GM19043 (cell line): ENCODE data around the gene TM7SF2.

Source experiments
- ATAC-seq: cut with Tn5 transposase; IDR thresholded peaks from one replicate; pipeline ENCODE4 v1.9.1; 2021; ENCODE audit warnings: low read depth; ENCODE audit not compliant: unreplicated experiment

Gene TM7SF2

DNA sequence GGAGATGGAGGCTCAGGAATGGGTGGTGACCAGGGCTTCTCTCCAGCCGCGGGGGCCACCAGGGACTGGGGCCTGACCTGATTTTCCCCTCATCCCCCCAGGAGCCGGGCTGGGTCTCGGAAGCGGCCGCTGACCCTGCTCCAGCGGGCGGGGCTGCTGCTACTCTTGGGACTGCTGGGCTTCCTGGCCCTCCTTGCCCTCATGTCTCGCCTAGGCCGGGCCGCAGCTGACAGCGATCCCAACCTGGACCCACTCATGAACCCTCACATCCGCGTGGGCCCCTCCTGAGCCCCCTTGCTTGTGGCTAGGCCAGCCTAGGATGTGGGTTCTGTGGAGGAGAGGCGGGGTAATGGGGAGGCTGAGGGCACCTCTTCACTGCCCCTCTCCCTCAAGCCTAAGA lies 23.8 kb upstream of the TM7SF2 start:
- ATAC-seq, result no peak

GRCh38 chr11:65089621-65090020 lies 22.1 kb upstream of the TM7SF2 start:
- ATAC-seq, result no peak

- ATAC-seq, result no peak
Measured at GRCh38 chr11:65090628-65091027, 21.0 kb upstream of the TM7SF2 start.

- no peak for ATAC-seq
Measured at GRCh38 chr11:65095427-65095826, 16.2 kb upstream of the TM7SF2 start.

GRCh38 chr11:65095974-65096806 lies 15.5 kb upstream of the TM7SF2 start, which contains the start of gene VPS51:
Gene VPS51 (plus strand): TSS chr11:65096214. CDS start chr11:65096251, 37 bp downstream.
- no peak for ATAC-seq

DNA sequence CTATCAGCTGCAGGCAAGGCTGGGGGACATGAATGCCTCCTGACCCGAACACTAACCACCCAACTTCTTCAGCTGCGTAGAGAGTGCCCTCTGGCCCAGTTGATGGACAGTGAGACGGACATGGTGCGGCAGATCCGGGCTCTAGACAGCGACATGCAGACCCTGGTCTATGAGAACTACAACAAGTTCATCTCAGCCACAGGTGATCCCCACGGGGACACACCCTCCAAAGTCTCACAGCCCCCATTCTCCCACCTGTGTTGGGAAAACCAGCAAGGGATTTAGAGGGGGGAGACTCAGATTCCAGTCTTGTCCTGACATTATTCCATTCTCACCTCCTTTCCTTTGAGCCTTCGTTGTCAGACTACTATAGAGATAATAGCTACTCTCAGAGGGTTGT lies 14.7 kb upstream of the TM7SF2 start:
- no peak for ATAC-seq

GRCh38 chr11:65100674-65101350 lies 10.9 kb upstream of the TM7SF2 start:
- ATAC-seq, result no peak

DNA sequence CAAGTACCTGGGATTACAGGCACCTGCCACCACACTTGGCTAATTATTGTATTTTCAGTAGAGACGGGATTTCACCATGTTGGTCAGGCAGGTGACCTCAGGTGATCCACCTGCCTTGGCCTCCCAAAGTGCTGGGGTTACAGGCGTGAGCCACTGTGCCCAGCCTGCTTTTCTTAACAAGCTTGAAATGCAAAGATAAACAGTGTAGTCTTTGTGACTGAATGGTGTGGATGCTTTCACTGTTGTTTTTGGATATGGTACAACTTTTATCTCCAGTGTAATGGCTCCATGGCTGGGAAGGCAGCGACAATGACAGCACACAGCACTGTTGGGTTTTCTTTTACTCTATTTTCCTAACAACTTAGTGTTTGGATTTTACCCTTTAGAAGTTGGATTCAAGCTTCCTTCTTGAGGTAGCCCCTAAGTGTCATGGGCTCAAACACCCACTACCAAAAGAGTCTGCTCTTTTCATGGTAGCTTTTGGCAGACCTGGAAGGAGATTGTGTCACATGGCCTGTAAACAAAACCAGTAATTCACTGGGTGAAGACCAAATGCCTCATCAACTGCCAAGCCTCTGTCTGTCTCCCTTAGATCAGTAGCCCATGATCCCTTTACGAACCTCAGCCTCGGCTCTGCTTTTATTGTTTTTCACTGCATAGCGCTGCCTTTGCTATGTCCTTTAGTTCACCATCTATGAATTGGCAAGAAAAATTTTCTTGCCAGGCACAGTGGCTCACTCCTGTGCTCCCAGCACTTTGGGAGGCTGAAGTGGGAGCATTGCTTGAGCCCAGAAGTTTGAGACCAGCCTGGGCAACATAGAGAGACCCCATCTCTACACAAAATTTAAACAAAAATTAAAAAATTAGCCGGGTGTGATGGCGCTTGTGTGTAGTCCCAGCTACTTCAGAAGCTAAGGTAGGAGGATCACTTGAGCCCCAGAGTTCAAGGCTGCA lies 9.3 kb upstream of the TM7SF2 start:
- ATAC-seq, result no peak

GRCh38 chr11:65103476-65103875 lies 8.2 kb upstream of the TM7SF2 start:
- no peak for ATAC-seq

GRCh38 chr11:65104628-65105027 lies 7.0 kb upstream of the TM7SF2 start:
- ATAC-seq, result no peak

GRCh38 chr11:65107078-65107477 lies 4.6 kb upstream of the TM7SF2 start:
- no peak for ATAC-seq

DNA sequence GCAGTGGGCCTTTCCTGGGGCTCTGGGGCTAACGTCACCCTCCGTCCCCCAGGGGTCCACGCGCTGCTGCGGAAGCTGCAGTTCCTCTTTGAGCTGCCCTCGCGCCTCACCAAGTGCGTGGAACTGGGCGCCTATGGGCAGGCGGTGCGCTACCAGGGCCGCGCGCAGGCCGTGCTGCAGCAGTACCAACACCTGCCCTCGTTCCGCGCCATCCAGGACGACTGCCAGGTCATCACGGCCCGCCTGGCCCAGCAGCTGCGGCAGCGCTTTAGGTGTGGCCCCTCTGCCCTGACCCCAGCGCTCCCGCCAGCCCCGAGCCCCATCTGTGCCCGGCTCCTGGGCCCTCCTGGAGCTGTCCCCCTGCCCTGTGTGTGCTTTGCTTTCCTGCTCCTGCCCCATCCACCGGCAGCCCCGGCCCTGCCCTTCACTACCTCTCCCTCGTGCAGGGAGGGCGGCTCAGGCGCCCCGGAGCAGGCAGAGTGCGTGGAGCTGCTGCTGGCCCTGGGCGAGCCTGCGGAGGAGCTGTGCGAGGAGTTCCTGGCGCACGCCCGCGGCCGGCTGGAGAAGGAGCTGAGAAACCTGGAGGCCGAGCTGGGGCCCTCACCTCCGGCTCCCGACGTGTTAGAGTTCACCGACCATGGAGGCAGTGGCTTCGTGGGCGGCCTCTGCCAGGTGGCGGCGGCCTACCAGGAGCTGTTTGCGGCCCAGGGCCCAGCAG lies 3.8 kb upstream of the TM7SF2 start:
- no peak for ATAC-seq

DNA sequence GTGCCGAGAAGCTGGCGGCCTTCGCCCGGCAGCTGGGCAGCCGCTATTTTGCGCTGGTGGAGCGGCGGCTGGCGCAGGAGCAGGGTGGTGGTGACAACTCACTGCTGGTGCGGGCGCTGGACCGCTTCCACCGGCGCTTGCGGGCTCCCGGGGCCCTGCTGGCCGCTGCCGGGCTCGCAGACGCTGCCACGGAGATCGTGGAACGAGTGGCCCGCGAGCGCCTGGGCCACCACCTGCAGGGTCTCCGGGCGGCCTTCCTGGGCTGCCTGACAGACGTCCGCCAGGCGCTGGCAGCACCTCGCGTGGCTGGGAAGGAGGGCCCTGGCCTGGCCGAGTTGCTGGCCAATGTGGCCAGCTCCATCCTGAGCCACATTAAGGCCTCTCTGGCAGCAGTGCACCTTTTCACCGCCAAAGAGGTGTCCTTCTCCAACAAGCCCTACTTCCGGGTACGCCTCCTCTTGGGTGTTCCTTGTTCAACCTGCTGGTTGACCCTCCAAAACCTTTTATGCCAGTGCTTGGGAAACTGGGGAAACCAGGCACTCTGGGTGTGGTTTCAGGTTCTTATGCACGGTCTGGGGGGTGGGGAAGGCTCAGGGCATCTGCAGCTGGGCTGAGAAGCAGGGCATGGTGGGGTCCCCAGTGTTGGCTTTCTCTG lies 3.1 kb upstream of the TM7SF2 start:
- ATAC-seq, result no peak

DNA sequence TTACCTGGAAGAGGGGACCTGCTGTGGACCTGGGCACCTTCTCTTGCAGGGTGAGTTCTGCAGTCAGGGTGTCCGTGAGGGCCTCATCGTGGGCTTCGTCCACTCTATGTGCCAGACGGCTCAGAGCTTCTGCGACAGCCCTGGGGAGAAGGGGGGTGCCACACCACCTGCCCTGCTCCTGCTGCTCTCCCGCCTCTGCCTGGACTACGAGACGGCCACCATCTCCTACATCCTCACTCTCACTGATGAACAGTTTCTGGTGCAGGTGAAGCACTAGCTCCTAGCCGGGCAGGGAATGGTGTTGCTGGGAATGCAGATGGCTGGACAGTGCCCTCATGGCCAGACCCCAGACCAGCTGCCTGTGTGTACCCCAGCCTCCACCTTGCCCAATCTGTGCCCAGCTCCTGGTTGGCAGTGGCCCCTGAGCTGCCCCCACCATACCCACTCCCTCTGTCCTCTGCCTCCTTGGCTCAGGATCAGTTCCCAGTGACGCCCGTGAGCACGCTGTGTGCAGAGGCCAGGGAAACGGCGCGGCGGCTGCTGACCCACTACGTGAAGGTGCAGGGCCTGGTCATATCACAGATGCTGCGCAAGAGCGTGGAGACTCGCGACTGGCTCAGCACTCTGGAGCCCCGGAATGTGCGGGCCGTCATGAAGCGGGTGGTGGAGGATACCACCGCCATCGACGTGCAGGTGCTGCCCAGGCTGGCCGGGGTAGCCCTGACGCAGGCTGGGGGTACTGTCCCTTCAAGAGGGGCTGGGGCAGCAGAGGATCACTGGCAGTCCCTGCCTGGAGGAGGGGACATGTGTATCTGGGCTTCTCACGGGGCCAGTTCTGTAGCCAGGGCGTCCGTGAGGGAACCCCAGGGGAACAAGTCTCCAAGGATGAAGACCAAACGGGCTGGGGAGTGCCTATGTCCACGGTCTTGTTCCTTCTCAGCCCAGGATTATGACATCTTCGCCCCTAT lies 2.2 kb upstream of the TM7SF2 start:
- ATAC-seq, result no peak

- ATAC-seq, result no peak
Measured at GRCh38 chr11:65110354-65110861, 1.3 kb upstream of the TM7SF2 start.

- no peak for ATAC-seq
Measured at GRCh38 chr11:65111159-65111743, 421 bp upstream of the TM7SF2 start.

DNA sequence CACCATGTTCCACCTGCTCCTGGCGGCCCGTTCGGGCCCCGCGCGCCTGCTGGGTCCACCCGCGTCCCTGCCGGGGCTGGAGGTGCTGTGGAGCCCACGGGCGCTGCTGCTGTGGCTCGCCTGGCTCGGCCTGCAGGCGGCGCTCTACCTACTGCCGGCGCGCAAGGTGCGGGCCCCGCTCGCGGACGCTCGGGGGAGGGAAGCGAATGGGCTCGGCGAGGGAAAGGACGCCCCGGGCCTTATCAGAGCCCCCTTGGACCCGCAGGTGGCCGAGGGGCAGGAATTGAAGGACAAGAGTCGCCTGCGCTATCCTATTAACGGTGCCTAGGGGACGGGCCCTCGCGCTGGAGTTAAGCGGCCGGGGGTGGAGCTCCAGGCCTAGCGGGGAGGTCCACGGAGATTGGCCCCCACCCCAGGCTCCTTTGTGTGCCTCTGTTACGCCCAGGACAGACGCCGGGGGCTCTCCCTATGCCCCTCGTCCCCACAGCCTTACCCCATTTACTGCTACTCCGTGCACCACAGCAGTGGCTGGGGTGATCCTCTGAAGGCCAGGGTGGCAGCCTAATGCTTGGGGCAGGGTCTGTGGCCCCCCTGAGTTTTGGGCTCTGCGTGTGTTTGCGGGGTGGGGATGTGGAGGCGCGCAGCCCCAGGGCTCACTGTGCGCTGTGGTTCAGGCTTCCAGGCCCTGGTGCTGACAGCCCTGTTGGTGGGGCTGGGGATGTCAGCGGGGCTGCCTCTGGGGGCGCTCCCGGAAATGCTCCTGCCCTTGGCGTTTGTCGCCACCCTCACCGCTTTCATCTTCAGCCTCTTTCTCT lies 1.1 kb downstream of the TM7SF2 start:
- no peak for ATAC-seq
